Omental fat pad (tissue), 4 donors: ENCODE results near the gene SCPEP1. TPM values are rescaled to one million over a fixed set of nuclear protein-coding genes. Genes with fewer than 3 reads are reported as not detected.

ENCODE experiments used
- ATAC-seq: fragments of 150-250 bp; one replicate; pipeline ENCODE4 v1.9.1; 2016; ENCODE audit warnings: mild to moderate bottlenecking, moderate library complexity; ENCODE audit not compliant: low FRiP score
- DNase-seq: peaks from one replicate; pipeline ENCODE4 v3.0.0-alpha.2; 2019; ENCODE audit warnings: low spot score
- CTCF ChIP-seq, 3 donors: fragments of 450-650 bp; IDR thresholded peaks; one replicate each; pipeline ENCODE4 v1.5.1; 2016 to 2017; ENCODE audit warnings: antibody characterized with exemption in 3 of 3, mild to moderate bottlenecking in 3 of 3, moderate library complexity in 2 of 3
- total RNA-seq, 4 donors: library from RNA; depleted of rRNA; stranded (reverse); fragments of >200 nt; gene quantifications; one replicate each; pipeline ENCODE4 v1.1.0, GENCODE V29; 2016

Gene SCPEP1
- total RNA-seq, 4 donors from 2014 or later = 59.6 to 80.9 (median 69.1) TPM

GRCh38 chr17:56966338-56966737 is 11.6 kb upstream of the SCPEP1 start:
- no peak for TF ChIP-seq CTCF (IDR thresholded peaks at IDR 0.05)
- DNase-seq = no peak

GRCh38 chr17:56970974-56971373 is 7.0 kb upstream of the SCPEP1 start:
- no peak for ATAC-seq
- no peak for TF ChIP-seq CTCF (IDR thresholded peaks at IDR 0.05)
- DNase-seq = no peak

More at GRCh38 chr17:56966338-56966737, 11.6 kb upstream of the SCPEP1 start:
- no peak for ATAC-seq

- ATAC-seq (no peak), DNase-seq (no peak)
- TF ChIP-seq CTCF (IDR thresholded peaks at IDR 0.05) = no peak
These were observed 5.7 kb upstream of the SCPEP1 start for GRCh38 chr17:56972111-56972730.

GRCh38 chr17:56973520-56973919 is 4.4 kb upstream of the SCPEP1 start:
- DNase-seq (no peak), ATAC-seq (no peak)
- no peak for TF ChIP-seq CTCF (IDR thresholded peaks at IDR 0.05)

GRCh38 chr17:56974055-56974454 is 3.9 kb upstream of the SCPEP1 start:
- no peak for TF ChIP-seq CTCF (IDR thresholded peaks at IDR 0.05)
- no peak for DNase-seq
- no peak for ATAC-seq

- no peak for TF ChIP-seq CTCF (IDR thresholded peaks at IDR 0.05)
- DNase-seq (no peak), ATAC-seq (no peak)
These were observed 2.3 kb upstream of the SCPEP1 start for GRCh38 chr17:56975656-56976055.

GRCh38 chr17:56976941-56977608 is 856 bp upstream of the SCPEP1 start:
- TF ChIP-seq CTCF (IDR thresholded peaks at IDR 0.05) = no peak
- no peak for DNase-seq

More at GRCh38 chr17:56976941-56977608, 856 bp upstream of the SCPEP1 start:
- no peak for ATAC-seq
